SK-N-SH treated with all-trans-retinoic acid at 6 μM for 48 hours (cell line): ENCODE results near the gene LAMA2.

ENCODE experiments used
- ATAC-seq: fragments of 200-7000 bp; cut with Tn5 transposase; 3 replicates; pipeline ENCODE4 v1.9.1; 2020; ENCODE audit warnings: mild to moderate bottlenecking, moderate library complexity
- ARNTL ChIP-seq: fragments of 450-650 bp; formaldehyde crosslinking; IDR thresholded peaks from 2 replicates; pipeline ENCODE4 v1.5.0; 2020; ENCODE audit warnings: low read depth, mild to moderate bottlenecking, moderate library complexity, borderline replicate concordance
- BACH2 ChIP-seq: fragments of 250-450 bp; sonication (Bioruptor Pico); IDR thresholded peaks from 2 replicates; pipeline ENCODE4 v1.9.0; 2021; ENCODE audit warnings: mild to moderate bottlenecking, borderline replicate concordance
- CSDC2 ChIP-seq: fragments of 250-450 bp; sonication (Bioruptor Pico); IDR thresholded peaks from 2 replicates; pipeline ENCODE4 v1.5.0; 2020; ENCODE audit warnings: mild to moderate bottlenecking, moderate library complexity
- ESRRG ChIP-seq: fragments of 250-450 bp; sonication (Bioruptor Pico); IDR thresholded peaks from 2 replicates; pipeline ENCODE4 v1.6.1; 2021; ENCODE audit warnings: mild to moderate bottlenecking
- GLIS3 ChIP-seq: fragments of 250-450 bp; sonication (Bioruptor Pico); IDR thresholded peaks from 2 replicates; pipeline ENCODE4 v1.5.0; 2020; ENCODE audit warnings: mild to moderate bottlenecking, moderate library complexity
- ISL1 ChIP-seq: fragments of 250-450 bp; sonication (Bioruptor Pico); IDR thresholded peaks from 2 replicates; pipeline ENCODE4 v2.1.2; 2022; ENCODE audit warnings: mild to moderate bottlenecking, moderate library complexity
- OSR1 ChIP-seq: fragments of 250-450 bp; sonication (Bioruptor Pico); IDR thresholded peaks from 2 replicates; pipeline ENCODE4 v1.8.0; 2022; ENCODE audit warnings: moderate library complexity, mild to moderate bottlenecking, inconsistent platforms
- SNAI2 ChIP-seq: fragments of 250-450 bp; sonication (Bioruptor Pico); IDR thresholded peaks from 2 replicates; pipeline ENCODE4 v1.5.0; 2020; ENCODE audit warnings: mild to moderate bottlenecking, moderate library complexity
- TCF4 ChIP-seq: fragments of 250-450 bp; sonication (Bioruptor Pico); IDR thresholded peaks from 2 replicates; pipeline ENCODE4 v1.8.0; 2021; ENCODE audit warnings: mild to moderate bottlenecking, moderate library complexity, borderline replicate concordance
- TOX ChIP-seq: fragments of 250-450 bp; sonication (Bioruptor Pico); IDR thresholded peaks from 2 replicates; pipeline ENCODE4 v1.8.0; 2021; ENCODE audit warnings: mild to moderate bottlenecking, moderate library complexity, borderline replicate concordance
- ZFP3 ChIP-seq: fragments of 250-450 bp; sonication (Bioruptor Pico); IDR thresholded peaks from 2 replicates; pipeline ENCODE4 v1.5.0; 2020; ENCODE audit warnings: mild to moderate bottlenecking, moderate library complexity
- ZFP30 ChIP-seq: fragments of 450-650 bp; formaldehyde crosslinking; IDR thresholded peaks from 2 replicates; pipeline ENCODE4 v1.5.0; 2022; ENCODE audit warnings: mild to moderate bottlenecking, moderate library complexity
- ZNF565 ChIP-seq: fragments of 450-650 bp; formaldehyde crosslinking; conservative IDR thresholded peaks from 2 replicates; pipeline ENCODE4 v1.5.0; 2020; ENCODE audit warnings: low read depth, mild to moderate bottlenecking, moderate library complexity
- ZNF70 ChIP-seq: fragments of 450-650 bp; formaldehyde crosslinking; IDR thresholded peaks from 2 replicates; pipeline ENCODE4 v1.5.0; 2020; ENCODE audit warnings: mild to moderate bottlenecking, moderate library complexity
- ZNF8 ChIP-seq: fragments of 450-650 bp; formaldehyde crosslinking; IDR thresholded peaks from 2 replicates; pipeline ENCODE4 v1.5.0; 2020; ENCODE audit warnings: mild to moderate bottlenecking, moderate library complexity
- TF ChIP-seq, protein P1 (sequence below): fragments of 250-450 bp; sonication (Bioruptor Pico); IDR thresholded peaks from 2 replicates; pipeline ENCODE4 v1.5.1; 2021; ENCODE audit warnings: mild to moderate bottlenecking, moderate library complexity
- TF ChIP-seq, protein P2 (sequence below): fragments of 250-450 bp; sonication (Bioruptor Pico); IDR thresholded peaks from 2 replicates; pipeline ENCODE4 v1.5.1; 2020; ENCODE audit warnings: low read depth, mild to moderate bottlenecking, moderate library complexity
- TF ChIP-seq, protein P3 (sequence below): fragments of 250-450 bp; sonication (Bioruptor Pico); IDR thresholded peaks from 2 replicates; pipeline ENCODE4 v1.8.0; 2021; ENCODE audit warnings: low read depth, mild to moderate bottlenecking, moderate library complexity, borderline replicate concordance
- TF ChIP-seq, protein P4 (sequence below): fragments of 250-450 bp; sonication (Bioruptor Pico); IDR thresholded peaks from 2 replicates; pipeline ENCODE4 v1.5.0; 2020; ENCODE audit warnings: mild to moderate bottlenecking, moderate library complexity

Gene LAMA2

DNA sequence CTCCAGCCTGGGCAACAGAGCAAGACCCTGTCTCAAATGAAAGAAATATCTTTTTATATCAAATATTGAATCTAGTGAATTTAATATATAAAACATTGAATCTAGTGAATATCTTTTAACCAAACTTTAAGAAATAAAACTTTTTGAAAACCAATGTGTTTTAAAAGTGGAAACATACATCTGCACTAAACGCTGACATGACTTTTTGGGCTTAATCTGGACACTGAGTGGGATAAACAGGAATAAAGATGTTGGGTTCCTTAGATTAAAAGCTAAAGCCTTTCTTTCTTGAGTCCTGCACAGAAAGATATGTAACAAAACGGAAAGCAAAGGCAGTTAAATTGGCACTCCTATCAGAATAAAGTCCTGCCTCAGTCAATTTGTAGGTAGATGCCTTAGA lies 636.8 kb downstream of the LAMA2 start:
- ATAC-seq = no peak
- TF ChIP-seq GLIS3 = no peak
- TF ChIP-seq, protein P1, sequence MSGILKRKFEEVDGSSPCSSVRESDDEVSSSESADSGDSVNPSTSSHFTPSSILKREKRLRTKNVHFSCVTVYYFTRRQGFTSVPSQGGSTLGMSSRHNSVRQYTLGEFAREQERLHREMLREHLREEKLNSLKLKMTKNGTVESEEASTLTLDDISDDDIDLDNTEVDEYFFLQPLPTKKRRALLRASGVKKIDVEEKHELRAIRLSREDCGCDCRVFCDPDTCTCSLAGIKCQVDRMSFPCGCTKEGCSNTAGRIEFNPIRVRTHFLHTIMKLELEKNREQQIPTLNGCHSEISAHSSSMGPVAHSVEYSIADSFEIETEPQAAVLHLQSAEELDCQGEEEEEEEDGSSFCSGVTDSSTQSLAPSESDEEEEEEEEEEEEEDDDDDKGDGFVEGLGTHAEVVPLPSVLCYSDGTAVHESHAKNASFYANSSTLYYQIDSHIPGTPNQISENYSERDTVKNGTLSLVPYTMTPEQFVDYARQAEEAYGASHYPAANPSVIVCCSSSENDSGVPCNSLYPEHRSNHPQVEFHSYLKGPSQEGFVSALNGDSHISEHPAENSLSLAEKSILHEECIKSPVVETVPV (CRISPR knock-in tag) = no peak
- TF ChIP-seq, protein P2, sequence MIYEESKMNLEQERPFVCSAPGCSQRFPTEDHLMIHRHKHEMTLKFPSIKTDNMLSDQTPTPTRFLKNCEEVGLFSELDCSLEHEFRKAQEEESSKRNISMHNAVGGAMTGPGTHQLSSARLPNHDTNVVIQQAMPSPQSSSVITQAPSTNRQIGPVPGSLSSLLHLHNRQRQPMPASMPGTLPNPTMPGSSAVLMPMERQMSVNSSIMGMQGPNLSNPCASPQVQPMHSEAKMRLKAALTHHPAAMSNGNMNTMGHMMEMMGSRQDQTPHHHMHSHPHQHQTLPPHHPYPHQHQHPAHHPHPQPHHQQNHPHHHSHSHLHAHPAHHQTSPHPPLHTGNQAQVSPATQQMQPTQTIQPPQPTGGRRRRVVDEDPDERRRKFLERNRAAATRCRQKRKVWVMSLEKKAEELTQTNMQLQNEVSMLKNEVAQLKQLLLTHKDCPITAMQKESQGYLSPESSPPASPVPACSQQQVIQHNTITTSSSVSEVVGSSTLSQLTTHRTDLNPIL (CRISPR knock-in tag) = no peak
- TF ChIP-seq ZNF8 = no peak
- TF ChIP-seq, all 23 proteins: peak for 0

DNA sequence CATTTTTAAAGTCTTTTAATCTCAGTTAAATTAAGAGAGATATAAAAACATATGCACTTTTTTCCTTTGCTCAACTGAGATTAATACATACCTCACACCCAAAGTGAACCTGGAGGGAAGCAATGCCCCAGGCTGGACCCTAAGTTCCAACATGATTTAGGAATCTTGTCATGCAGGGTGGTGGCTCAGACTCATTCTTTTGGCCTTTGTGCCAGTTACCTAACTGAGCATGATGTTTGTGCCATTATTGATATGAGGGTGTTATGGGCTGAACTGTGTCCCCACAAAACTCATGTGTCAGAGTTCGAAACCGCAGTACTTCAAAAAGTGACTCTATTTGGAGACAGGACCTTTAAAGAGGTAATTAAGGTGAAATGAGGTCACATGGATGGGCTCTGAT lies 639.0 kb downstream of the LAMA2 start:
- ATAC-seq = no peak
- TF ChIP-seq ZNF8 = no peak
- TF ChIP-seq ZNF565 (CRISPR knock-in tag) = no peak
- TF ChIP-seq BACH2 (CRISPR knock-in tag) = no peak
- TF ChIP-seq ESRRG (CRISPR knock-in tag) = no peak
- no peak for TF ChIP-seq ISL1 (CRISPR knock-in tag)
- TF ChIP-seq ZFP30 (CRISPR knock-in tag) = no peak
- TF ChIP-seq TCF4 = no peak
- TF ChIP-seq, protein P3, sequence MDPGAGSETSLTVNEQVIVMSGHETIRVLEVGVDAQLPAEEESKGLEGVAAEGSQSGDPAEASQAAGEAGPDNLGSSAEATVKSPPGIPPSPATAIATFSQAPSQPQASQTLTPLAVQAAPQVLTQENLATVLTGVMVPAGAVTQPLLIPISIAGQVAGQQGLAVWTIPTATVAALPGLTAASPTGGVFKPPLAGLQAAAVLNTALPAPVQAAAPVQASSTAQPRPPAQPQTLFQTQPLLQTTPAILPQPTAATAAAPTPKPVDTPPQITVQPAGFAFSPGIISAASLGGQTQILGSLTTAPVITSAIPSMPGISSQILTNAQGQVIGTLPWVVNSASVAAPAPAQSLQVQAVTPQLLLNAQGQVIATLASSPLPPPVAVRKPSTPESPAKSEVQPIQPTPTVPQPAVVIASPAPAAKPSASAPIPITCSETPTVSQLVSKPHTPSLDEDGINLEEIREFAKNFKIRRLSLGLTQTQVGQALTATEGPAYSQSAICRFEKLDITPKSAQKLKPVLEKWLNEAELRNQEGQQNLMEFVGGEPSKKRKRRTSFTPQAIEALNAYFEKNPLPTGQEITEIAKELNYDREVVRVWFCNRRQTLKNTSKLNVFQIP (CRISPR knock-in tag) = no peak
- no peak for TF ChIP-seq TOX (CRISPR knock-in tag)
- no peak for TF ChIP-seq OSR1 (CRISPR knock-in tag)
- TF ChIP-seq, protein P2 (CRISPR knock-in tag) = no peak
- no peak for TF ChIP-seq GLIS3
- no peak for TF ChIP-seq ARNTL (CRISPR knock-in tag)
- TF ChIP-seq ZNF70 (CRISPR knock-in tag) = no peak
- no peak for TF ChIP-seq SNAI2
- TF ChIP-seq CSDC2 (CRISPR knock-in tag) = no peak

DNA sequence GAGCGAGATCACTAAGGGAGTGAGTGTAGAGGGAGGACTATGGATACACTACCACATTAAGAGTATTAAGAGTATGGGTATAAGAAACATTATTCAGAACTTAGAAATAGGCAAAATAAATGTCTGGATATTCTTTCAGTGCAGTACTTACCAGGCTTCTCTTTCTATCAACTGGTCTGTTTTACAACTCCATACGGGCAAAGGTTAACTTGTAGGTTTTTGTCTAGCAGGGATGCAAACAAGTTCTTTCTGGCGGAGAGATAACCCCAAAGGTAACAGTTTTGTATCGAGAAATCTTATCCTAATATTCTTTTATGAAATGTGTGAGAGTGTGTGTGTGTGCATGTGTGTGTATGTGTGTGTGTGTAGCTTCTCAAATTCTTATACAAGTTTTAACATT lies 640.9 kb downstream of the LAMA2 start:
- ATAC-seq = no peak
- TF ChIP-seq GLIS3 (no peak), SNAI2 (no peak), OSR1 (CRISPR knock-in tag) (no peak), TOX (CRISPR knock-in tag) (no peak), ZNF565 (CRISPR knock-in tag) (no peak), ZNF8 (no peak), ZFP3 (CRISPR knock-in tag) (no peak), ZNF70 (CRISPR knock-in tag) (no peak)
- TF ChIP-seq, protein P1 (CRISPR knock-in tag) = no peak
- TF ChIP-seq, protein P4, sequence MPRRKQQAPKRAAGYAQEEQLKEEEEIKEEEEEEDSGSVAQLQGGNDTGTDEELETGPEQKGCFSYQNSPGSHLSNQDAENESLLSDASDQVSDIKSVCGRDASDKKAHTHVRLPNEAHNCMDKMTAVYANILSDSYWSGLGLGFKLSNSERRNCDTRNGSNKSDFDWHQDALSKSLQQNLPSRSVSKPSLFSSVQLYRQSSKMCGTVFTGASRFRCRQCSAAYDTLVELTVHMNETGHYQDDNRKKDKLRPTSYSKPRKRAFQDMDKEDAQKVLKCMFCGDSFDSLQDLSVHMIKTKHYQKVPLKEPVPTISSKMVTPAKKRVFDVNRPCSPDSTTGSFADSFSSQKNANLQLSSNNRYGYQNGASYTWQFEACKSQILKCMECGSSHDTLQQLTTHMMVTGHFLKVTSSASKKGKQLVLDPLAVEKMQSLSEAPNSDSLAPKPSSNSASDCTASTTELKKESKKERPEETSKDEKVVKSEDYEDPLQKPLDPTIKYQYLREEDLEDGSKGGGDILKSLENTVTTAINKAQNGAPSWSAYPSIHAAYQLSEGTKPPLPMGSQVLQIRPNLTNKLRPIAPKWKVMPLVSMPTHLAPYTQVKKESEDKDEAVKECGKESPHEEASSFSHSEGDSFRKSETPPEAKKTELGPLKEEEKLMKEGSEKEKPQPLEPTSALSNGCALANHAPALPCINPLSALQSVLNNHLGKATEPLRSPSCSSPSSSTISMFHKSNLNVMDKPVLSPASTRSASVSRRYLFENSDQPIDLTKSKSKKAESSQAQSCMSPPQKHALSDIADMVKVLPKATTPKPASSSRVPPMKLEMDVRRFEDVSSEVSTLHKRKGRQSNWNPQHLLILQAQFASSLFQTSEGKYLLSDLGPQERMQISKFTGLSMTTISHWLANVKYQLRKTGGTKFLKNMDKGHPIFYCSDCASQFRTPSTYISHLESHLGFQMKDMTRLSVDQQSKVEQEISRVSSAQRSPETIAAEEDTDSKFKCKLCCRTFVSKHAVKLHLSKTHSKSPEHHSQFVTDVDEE (CRISPR knock-in tag) = no peak
